Measurements from ENCODE around the gene DEGS2.

DEGS2 gene

GRCh38 chr14:100199240-100199860, 39.9 kb upstream of the DEGS2 start:
- Histone ChIP-seq H3K9me3 (ENCODE audit: control insufficient read depth, insufficient read depth, low read depth, low read length) (no peaks in the 10 kb centered on the region), H3K4me3 (ENCODE audit: low read depth, low read length) (no peak overlapping the region), H3K27ac (ENCODE audit: extremely low read depth, low read depth, low read length) (no peak overlapping the region), H3K4me1 (ENCODE audit: control insufficient read depth, insufficient read depth, low read length) (no peaks in the 10 kb centered on the region), H3K36me3 (ENCODE audit: control insufficient read depth in 2 of 2, insufficient read depth in 1 of 2, low read length in 2 of 2) (no peaks in the 10 kb centered on the region)
- CTCF ChIA-PET: interaction anchor here (0.7 kb wide), 1 partner anchor 14 kb away, joined by 3 read pairs; no protein-coding TSS in a partner anchor
- TF ChIP-seq GLIS1 (tag by site-specific recombination; IDR thresholded peaks at IDR 0.05) (peak; percentile 52; the same call in 1 of the 2 replicates), ZNF311 (tag by site-specific recombination; IDR thresholded peaks at IDR 0.05; ENCODE audit: borderline replicate concordance) (no peak), ZIC2 (tag by site-specific recombination; IDR thresholded peaks at IDR 0.05) (peak; percentile 94), ZFP3 (tag by site-specific recombination; IDR thresholded peaks at IDR 0.05; ENCODE audit: low read depth) (peak; percentile 55), ZNF132 (tag by site-specific recombination; IDR thresholded peaks at IDR 0.05; ENCODE audit: borderline replicate concordance) (no peak), ZNF48 (tag by site-specific recombination; IDR thresholded peaks at IDR 0.05) (no peak), ZNF121 (tag by site-specific recombination; IDR thresholded peaks at IDR 0.05) (no peak)
- POLR2A ChIA-PET: no interaction called here

DNA sequence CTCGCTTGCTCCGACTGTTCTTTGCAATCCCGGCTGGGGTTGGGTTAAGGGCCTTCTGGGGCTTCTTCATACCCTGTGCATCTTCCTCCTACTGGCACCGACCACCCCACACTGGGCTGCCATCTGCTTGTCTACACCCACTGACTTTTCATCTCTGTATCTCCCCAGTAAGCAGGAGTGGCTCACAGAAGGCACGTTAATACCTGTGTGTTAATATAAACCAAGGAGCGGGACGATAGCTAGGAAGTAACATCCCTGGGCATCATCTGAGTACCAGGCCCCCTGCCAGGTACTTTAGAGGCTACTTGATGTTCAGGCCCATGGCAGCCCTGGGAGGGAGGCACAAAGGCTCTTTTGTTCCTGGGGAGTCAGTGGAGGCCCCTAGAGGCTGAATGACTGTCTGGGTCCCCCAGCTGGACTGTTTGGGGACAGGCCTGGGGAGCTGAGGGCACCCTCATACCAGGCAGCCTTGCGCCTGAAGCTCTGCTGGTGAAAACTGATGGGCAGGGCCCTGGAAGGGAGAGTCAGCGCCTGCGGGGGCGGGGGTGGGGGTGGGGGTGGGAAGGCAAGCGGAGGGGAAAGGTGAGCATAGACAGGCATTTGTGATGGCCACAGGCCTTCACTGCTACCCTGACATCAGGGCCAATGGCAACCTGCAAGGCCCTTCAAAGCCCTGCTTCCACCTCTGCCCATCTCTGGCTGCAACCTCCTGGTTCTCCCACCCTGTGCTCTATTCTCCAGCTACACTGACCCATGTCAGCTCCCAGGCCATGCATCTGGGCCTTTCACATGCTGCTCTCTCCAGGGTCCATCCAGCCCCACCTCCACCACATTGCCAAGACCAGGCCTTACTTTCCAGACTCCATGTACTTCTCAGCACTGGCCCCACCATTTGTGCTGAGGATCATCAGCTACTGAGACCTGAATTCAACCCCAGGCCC, 34.2 kb upstream of the DEGS2 start:
- no peaks in the 10 kb centered on the region for H3K9me3 ChIP-seq (ENCODE audit: control insufficient read depth, insufficient read depth, low read depth, low read length)
- H3K36me3 ChIP-seq (ENCODE audit: control insufficient read depth in 2 of 2, insufficient read depth in 1 of 2, low read length in 2 of 2): no peaks in the 10 kb centered on the region
- CTCF ChIA-PET: interaction anchor here (0.6 to 3.1 kb wide), 34 partner anchors 11 to 495 kb away, joined by 3 to 32 read pairs (median 4); no protein-coding TSS in a partner anchor
- POLR2A ChIA-PET: interaction anchor here (0.6 to 2.3 kb wide), 5 partner anchors 19 to 45 kb away, joined by 3 to 10 read pairs (median 3); partner anchors contain the start of gene YY1
- H3K4me1 ChIP-seq (ENCODE audit: control insufficient read depth, insufficient read depth, low read length): peaks cover 8% of the 10 kb centered on the region
- H3K27ac ChIP-seq (ENCODE audit: extremely low read depth, low read depth, low read length): peak overlapping the region; percentile 68
- H3K4me3 ChIP-seq (ENCODE audit: low read depth, low read length): peak overlapping the region; percentile 26; the same call in 1 of the 2 replicates
- TF ChIP-seq ZSCAN4 (tag by site-specific recombination; IDR thresholded peaks at IDR 0.05) (no peak), ZBTB48 (tag by site-specific recombination; IDR thresholded peaks at IDR 0.05) (0 out of 2 replicates have a peak, but pooled peaks have one; percentile 12), ZNF239 (tag by site-specific recombination; IDR thresholded peaks at IDR 0.05) (no peak), ZNF138 (tag by site-specific recombination; IDR thresholded peaks at IDR 0.05; ENCODE audit: borderline replicate concordance) (no peak), ZNF280C (tag by site-specific recombination; IDR thresholded peaks at IDR 0.05) (no peak), KLF10 (tag by site-specific recombination; IDR thresholded peaks at IDR 0.05) (no peak), ZNF76 (tag by site-specific recombination; IDR thresholded peaks at IDR 0.05; ENCODE audit: borderline replicate concordance, low read depth) (no peak), ZNF548 (tag by site-specific recombination; IDR thresholded peaks at IDR 0.05) (peak; percentile 20; the same call in 1 of the 2 replicates), ZNF747 (tag by site-specific recombination; IDR thresholded peaks at IDR 0.05) (no peak), ZNF473 (tag by site-specific recombination; IDR thresholded peaks at IDR 0.05) (no peak), ZNF248 (tag by site-specific recombination; IDR thresholded peaks at IDR 0.05) (no peak), GLIS2 (tag by site-specific recombination; IDR thresholded peaks at IDR 0.05) (peak; percentile 5; the same call in 1 of the 2 replicates), ZNF660 (tag by site-specific recombination; IDR thresholded peaks at IDR 0.05) (no peak), ZNF596 (tag by site-specific recombination; IDR thresholded peaks at IDR 0.05) (no peak), GLI4 (tag by site-specific recombination; IDR thresholded peaks at IDR 0.05) (no peak), SCRT1 (tag by site-specific recombination; IDR thresholded peaks at IDR 0.05; ENCODE audit: borderline replicate concordance) (no peak), ZNF768 (tag by site-specific recombination; IDR thresholded peaks at IDR 0.05) (no peak), ZBTB17 (tag by site-specific recombination; IDR thresholded peaks at IDR 0.05) (no peak)
- TF ChIP-seq, protein P1, sequence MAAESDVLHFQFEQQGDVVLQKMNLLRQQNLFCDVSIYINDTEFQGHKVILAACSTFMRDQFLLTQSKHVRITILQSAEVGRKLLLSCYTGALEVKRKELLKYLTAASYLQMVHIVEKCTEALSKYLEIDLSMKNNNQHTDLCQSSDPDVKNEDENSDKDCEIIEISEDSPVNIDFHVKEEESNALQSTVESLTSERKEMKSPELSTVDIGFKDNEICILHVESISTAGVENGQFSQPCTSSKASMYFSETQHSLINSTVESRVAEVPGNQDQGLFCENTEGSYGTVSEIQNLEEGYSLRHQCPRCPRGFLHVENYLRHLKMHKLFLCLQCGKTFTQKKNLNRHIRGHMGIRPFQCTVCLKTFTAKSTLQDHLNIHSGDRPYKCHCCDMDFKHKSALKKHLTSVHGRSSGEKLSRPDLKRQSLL (tag by site-specific recombination; IDR thresholded peaks at IDR 0.05): no peak
- TF ChIP-seq, protein P2, sequence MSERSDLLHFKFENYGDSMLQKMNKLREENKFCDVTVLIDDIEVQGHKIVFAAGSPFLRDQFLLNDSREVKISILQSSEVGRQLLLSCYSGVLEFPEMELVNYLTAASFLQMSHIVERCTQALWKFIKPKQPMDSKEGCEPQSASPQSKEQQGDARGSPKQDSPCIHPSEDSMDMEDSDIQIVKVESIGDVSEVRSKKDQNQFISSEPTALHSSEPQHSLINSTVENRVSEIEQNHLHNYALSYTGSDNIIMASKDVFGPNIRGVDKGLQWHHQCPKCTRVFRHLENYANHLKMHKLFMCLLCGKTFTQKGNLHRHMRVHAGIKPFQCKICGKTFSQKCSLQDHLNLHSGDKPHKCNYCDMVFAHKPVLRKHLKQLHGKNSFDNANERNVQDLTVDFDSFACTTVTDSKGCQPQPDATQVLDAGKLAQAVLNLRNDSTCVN (tag by site-specific recombination; optimal IDR thresholded peaks at IDR 0.05): no peak

Measured in HEK293 (cell line).